Measurements from ENCODE around the gene FBXO42.
A peak's percentile ranks its signal among the peaks of the same experiment; 100 is the strongest.
"Not testable (repeated sequence)": the region's sequence is repeated elsewhere in the genome, so short reads cannot be mapped to it uniquely, and the experiment has no call there.

The FBXO42 gene

GRCh38 chr1:16258591-16259135, 93.6 kb downstream of the FBXO42 start:
- no peak for DNase-seq

DNA sequence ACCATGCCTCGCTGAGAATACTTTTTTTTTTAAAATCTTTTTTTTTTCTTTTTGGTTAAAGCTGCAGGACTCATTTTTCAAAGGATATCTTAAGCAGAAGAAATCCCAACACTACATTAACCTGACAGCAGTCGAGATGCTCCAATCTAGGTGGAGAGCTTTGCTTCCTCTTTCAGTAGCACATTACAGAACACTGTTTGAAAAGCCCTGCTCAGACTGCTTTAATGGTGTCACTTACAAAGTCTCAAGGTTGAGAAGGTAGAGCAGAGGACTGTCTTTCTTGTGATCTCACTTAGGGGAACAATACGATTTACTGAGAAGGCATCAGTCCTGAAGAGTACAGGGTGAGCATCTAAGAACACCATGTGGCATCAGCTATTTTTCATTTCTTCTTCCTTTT, 94.3 kb downstream of the FBXO42 start:
- DNase-seq, result no peak

- not testable (repeated sequence) for DNase-seq
Measured at GRCh38 chr1:16257556-16257955, 94.7 kb downstream of the FBXO42 start.

DNA sequence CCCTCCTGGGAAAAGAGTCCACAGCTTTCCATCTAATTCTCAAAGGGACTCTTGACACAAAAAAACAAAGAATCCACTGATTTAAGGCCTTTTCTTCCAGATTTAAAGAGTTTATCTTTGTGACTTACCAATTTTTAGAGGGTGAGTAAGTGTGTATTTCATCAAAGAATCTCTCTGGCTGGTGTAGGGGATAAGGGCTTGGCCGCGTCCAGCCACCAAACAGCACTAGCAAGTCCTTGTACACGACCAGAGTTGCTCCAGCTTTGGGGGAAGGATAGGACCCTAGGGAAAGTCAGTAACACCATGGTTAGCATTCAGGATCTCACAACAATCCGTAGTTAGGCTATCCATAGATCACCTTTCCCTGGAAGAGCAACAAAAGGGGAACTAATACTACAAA, 95.8 kb downstream of the FBXO42 start:
- DNase-seq, result no peak

- DNase-seq, result no peak
Measured at GRCh38 chr1:16254263-16254928, 97.9 kb downstream of the FBXO42 start.

GRCh38 chr1:16253332-16253922, 98.9 kb downstream of the FBXO42 start:
- no peak for DNase-seq

- DNase-seq, result no peak
Measured at GRCh38 chr1:16252912-16253311, 99.4 kb downstream of the FBXO42 start.

DNA sequence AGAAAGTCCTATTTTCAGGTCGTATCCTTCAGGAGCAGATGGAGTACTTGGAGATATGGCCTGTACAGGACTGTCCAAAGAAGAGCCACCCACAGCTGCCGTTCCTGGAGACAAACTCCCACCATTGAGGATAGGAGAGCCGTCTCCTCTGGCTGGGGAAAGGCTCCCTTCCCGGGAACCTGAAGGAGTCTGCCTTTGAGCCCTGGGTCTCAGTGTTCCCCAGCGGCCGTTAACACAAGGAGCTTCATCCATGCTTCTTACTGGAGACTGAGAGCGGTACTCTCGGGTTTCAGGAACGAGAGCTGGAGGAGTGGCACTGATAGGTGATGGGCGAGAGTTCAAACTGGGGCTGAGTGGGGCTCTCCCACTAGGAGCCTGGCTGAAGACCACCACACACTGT, 100.9 kb downstream of the FBXO42 start:
- DNase-seq, result no peak

DNA sequence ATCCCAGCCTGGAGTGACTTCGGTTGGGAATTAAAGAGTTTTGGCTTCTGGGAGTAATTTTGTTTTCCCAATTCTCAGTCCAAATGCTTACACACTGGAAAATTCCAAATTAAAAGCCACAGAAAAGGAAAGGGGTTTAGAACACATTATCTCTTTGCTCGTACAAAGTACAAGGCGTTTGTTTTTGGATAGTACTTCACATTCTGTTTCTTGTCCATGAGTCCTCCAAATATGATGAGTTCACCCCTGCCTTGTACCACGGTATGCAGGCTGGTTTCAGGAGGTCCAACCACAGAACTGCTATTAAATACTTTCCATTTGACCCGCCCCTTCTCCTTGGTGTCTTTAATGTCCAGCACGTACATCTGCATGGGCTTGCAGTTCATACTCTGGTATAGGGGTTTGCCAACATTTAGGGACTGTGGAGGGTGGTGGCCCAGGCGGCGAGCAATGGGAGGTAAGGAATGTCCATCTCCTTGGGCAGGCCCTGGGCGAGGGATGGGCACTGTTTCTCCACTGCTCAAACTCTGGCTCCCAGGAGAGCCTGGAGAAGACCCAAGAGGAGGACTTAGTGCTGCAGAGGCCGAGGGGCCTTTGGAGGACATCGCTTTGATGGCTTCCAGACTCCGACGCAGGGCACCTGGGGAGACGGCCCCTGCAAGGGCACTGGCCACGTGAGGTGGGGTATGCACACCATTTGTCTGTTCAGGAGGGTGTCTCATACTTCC, 101.6 kb downstream of the FBXO42 start:
- DNase-seq, result no peak

DNA sequence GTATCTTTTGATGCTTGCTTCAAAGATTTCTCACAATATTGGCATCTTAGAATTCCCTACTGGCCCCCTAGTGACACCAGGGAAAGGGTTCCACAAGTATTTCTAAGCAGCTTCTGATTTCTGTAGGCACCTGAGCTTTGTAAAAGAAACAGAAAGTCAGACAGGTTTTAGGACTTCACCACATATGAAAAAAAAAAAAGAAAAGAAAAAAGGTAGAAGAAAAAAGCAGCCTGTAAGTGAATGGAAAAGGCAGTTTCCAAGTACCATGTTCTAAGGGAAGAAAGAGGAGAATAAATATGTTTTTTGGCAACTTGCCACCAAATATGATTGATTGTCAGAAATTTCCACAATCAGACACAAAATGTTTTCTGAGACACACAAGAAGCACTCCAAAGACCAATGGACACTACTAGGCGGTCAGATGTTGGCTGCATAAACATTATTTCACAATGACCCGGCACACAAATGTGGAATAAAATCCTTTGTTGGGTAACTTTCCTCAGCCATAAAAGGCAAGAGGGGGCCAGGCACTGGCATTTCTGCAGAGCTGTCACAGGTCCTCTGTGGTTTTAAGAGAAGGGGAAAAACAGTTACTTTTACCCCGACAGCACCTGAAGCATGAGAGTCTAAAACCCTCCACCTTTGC, 102.6 kb downstream of the FBXO42 start:
- DNase-seq, result no peak

DNA sequence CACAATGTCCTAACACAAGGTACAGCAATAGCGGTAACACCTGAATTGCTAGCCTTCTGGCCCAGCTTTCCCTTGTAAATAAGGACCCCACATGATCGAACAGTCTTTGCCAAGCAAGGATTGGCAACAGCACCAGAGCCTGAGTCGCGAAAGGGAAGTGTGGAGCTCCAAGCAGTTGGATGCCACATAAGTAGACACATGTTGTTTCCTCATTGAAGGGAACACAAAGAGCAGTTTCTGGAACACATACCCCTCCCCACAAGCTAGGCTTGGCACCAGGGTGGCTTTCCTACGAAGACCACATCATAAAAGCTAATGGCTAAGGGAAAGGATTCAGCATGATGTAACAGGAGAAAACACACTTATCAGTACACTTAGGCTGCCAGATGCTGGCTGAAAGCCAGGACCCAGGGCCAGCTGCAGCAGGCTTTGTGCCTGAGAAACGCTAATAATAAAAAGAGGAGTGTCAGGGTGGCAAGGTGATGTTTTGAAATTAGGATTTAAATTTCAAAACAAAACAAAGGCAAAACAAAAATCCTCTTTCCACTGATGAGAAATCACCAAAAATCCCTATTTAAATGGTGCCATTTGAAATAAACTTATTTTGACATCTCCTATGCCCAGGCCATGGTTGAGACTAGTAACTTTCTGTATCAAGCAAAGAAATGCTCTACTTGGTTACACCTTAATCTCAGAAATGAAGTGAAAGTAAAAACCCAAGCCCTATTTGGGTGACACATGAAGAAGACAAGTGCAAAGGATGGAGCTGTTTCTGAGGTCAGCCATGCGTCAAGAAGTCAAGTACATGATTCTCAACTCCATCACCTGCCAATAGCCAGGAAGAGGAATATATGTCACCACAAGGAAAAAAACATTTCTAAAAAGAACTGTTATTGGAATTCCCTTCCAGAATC, 103.4 kb downstream of the FBXO42 start:
- no peak for DNase-seq

GRCh38 chr1:16248007-16248436, 104.3 kb downstream of the FBXO42 start:
- DNase-seq, result no peak

GRCh38 chr1:16247441-16247840, 104.8 kb downstream of the FBXO42 start:
- DNase-seq, result no peak

DNA sequence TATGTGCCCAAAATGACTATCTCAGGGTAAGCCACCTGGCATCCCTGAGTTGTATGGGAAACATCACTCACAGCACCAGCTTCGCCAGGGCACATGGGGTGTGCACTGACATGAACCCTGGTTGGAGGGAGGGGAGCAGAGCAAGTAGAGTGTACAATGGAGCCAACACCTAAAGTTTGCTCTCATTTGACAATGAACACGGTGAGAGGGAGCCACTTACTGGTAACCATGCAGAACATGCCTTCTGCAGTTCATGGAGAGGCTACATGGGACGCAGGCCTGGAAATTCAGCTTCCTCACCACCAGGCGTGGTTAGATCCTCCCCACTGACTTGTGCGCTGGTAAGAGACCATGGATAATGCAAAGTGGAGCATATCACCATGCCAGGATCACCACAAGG, 105.3 kb downstream of the FBXO42 start:
- DNase-seq, result no peak

- DNase-seq, result not testable (repeated sequence)
Measured at GRCh38 chr1:16246239-16246638, 106.0 kb downstream of the FBXO42 start.

DNA sequence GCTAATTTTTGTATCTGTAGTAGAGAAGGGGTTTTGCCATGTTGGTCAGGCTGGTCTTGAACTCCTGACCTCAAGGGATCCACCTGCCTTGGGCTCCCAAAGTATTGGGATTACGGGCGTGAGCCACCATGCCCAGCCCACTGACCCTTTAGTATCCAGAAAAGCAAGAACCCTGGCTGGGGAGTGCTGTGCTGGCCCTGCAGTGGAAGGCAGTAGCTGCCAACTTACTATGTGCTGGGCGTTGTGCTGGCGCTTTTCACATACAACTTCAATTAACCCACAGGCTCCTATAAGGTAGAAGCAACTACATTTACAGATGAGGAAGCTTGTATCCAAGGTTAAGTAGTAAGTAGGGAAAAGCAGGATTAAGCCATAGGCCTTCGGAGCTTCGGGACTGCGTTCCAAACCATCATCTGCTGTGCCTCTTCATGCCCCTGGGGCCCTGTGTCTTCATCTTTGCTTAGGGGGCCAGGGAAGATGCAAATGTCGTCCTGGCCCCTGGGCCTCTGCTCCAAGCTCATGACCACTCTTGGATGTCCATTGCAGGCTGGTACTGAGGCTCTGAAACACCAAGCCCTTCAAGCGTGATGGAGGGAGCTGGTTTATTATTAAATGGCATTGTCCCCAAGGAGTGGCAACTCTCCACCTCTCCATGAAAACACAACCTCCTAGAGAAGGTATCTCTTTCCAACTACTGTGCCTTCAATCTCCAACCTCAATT, 106.6 kb downstream of the FBXO42 start:
- no peak for DNase-seq

DNA sequence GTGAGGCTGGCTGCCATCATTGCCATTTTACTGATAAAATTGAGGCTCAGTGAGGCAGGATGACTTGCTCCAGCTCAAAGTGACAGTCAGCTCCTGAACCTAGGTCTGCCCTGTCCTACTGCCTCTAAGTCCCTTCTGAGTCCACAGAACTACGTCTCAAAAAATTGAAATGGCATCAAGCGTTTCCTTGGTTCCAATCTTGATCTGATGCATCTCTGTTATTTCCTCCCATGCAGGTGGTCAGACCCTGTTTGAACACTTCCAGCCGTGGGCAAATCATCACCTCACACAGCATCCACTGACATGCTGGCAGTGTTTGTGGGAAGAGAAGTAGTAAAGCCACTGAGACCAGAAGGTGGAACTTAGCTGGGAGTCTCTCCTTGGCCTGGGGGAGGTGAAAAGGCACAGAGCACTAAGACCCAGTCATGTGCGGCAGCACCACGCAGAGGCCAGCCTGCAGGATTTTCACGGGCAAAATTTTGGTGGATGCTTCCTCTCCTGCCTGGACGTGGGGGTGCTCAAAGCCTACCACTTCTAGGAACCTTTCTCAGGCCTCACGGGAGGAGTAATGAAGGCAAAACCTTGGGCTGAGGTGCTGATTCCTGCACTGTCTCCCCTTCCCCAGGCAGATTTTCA, 107.5 kb downstream of the FBXO42 start:
- DNase-seq, result no peak

- peak; percentile 77 for DNase-seq
Measured at GRCh38 chr1:16243936-16244649, 108.2 kb downstream of the FBXO42 start.

DNA sequence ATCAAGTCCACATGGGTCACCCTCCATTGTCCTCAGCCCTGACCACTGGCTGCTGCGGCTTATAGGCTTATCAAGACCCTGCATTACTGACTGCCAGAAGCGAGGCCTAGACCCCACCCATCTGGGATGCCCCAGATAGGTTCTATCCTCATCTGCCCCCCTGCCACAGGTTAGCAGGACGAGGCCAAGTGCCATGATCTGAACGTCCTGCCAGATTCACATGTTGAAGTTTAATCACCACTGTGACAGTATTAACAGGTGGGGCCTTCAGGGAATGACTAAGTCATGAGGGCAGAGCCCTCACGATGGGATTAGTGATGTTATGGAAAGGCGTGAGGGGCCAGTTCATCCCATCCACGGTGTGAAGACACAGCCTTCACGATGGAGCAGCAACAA, 109.1 kb downstream of the FBXO42 start:
- no peak for DNase-seq

DNA sequence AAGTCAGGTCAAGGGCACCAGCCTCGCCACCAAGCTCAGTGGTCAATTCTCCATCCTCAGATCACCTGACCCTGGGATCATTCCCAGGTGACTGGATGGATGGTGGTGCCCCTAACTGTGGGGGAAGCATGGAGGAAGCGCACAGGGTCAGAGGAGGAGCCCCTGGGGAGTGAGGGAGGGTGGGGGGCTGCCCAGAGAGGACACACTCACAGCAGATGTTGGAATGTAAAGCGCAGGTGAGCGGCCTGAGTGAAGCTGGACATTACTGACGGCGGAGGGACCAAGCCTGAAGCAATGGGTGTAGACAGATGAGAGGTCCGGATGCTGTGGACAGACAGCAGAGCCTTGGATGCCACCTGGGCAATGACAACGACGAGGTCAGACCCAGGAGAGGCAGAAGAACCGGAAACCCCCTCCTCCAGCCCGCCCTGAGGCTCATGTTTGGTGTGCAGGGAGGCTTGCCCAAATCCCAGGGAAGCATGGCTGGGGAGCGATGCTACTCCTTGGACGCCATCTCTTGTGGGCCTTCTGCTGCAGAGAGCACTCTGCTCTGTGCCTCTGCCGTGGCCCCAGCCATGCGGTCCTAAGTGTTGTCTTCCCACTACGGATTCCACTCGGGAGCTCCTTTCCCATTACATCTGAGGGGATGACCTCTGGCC, 109.6 kb downstream of the FBXO42 start:
- no peak for DNase-seq

All from activated naive CD4-positive, alpha-beta T cell treated with Interleukin-2 at 50 U/mL for 16 hours (primary cell).